HEK293 (cell line): ENCODE measurements around the gene RBMS3.

Experiments
- CTCF ChIA-PET: fragments of 350-600 bp; formaldehyde crosslinking; extraction: SDS; loops from one replicate; lab custom pipeline; 2021; ENCODE audit warnings: antibody characterized with exemption; lab: Yijun Ruan, JAX
- POLR2A ChIA-PET: fragments of 300-600 bp; formaldehyde crosslinking; extraction: SDS; loops from one replicate; lab custom pipeline; 2020; ENCODE audit warnings: antibody characterized with exemption, inconsistent platforms; lab: Yijun Ruan, JAX
- H3K27ac ChIP-seq: fragments of 200-500 bp; sonication (Bioruptor generic); 2 replicates; pipeline ENCODE4 v1.5.1; 2014; ENCODE audit warnings: low read depth, low read length, control low read depth, inconsistent platforms; ENCODE audit errors: extremely low read depth
- H3K36me3 ChIP-seq, 2 experiments: fragments of 200-500 bp in 1 of 2; sonication (Bioruptor generic) in 1 of 2; 1 replicate in 1 of 2; 2 replicates in 1 of 2; pipeline ENCODE4 v1.5.1; 2014 to 2017; ENCODE audit warnings: inconsistent platforms in 2 of 2, low read length in 2 of 2; ENCODE audit not compliant: control insufficient read depth in 2 of 2, insufficient read depth in 1 of 2
- H3K4me1 ChIP-seq: fragments of 200-500 bp; sonication (Bioruptor generic); 2 replicates; pipeline ENCODE4 v1.5.1; 2014; ENCODE audit warnings: mild to moderate bottlenecking, low read length, inconsistent platforms; ENCODE audit not compliant: control insufficient read depth, insufficient read depth
- H3K4me3 ChIP-seq: 2 replicates; pipeline ENCODE4 v1.5.1; 2011; ENCODE audit warnings: low read depth, mild to moderate bottlenecking, control low read depth, low read length, moderate library complexity
- H3K9me3 ChIP-seq: fragments of 200-500 bp; sonication (Bioruptor generic); 2 replicates; pipeline ENCODE4 v1.5.1; 2014; ENCODE audit warnings: low read depth, low read length, inconsistent platforms; ENCODE audit not compliant: control insufficient read depth, insufficient read depth
- GFI1B ChIP-seq: fragments of 450-650 bp; formaldehyde crosslinking; IDR thresholded peaks from 2 replicates; pipeline ENCODE4 v1.5.1; 2016; ENCODE audit warnings: missing biosample characterization, missing genetic modification characterization
- GLI4 ChIP-seq: fragments of 450-650 bp; formaldehyde crosslinking; IDR thresholded peaks from 2 replicates; pipeline ENCODE4 v1.5.1; 2016; ENCODE audit warnings: missing biosample characterization, missing genetic modification characterization
- HOXD13 ChIP-seq: sonication (generic); formaldehyde crosslinking; IDR thresholded peaks from 2 replicates; pipeline ENCODE4 v1.8.0; 2022; ENCODE audit warnings: missing genetic modification reagents, borderline replicate concordance
- INSM2 ChIP-seq: fragments of 450-650 bp; formaldehyde crosslinking; IDR thresholded peaks from 2 replicates; pipeline ENCODE4 v1.5.1; 2016; ENCODE audit warnings: missing biosample characterization, missing genetic modification characterization
- KLF16 ChIP-seq: fragments of 450-650 bp; formaldehyde crosslinking; IDR thresholded peaks from 2 replicates; pipeline ENCODE4 v1.5.1; 2017; ENCODE audit warnings: missing biosample characterization, missing genetic modification characterization
- KLF17 ChIP-seq: fragments of 450-650 bp; formaldehyde crosslinking; IDR thresholded peaks from 2 replicates; pipeline ENCODE4 v1.5.1; 2016; ENCODE audit warnings: missing biosample characterization, missing genetic modification characterization
- KLF9 ChIP-seq: fragments of 450-650 bp; formaldehyde crosslinking; IDR thresholded peaks from 2 replicates; pipeline ENCODE4 v1.5.1; 2016; ENCODE audit warnings: missing biosample characterization, missing genetic modification characterization, low read depth
- ZBTB11 ChIP-seq: fragments of 450-650 bp; formaldehyde crosslinking; conservative IDR thresholded peaks from 2 replicates; pipeline ENCODE4 v1.5.1; 2016; ENCODE audit warnings: low read depth, missing biosample characterization, missing genetic modification characterization
- ZBTB6 ChIP-seq: fragments of 450-650 bp; formaldehyde crosslinking; IDR thresholded peaks from 2 replicates; pipeline ENCODE4 v1.5.1; 2017; ENCODE audit warnings: missing biosample characterization, missing genetic modification characterization
- ZNF133 ChIP-seq: fragments of 450-650 bp; formaldehyde crosslinking; IDR thresholded peaks from 2 replicates; pipeline ENCODE4 v1.5.1; 2016; ENCODE audit warnings: missing biosample characterization, missing genetic modification characterization
- ZNF146 ChIP-seq: fragments of 450-650 bp; formaldehyde crosslinking; IDR thresholded peaks from 2 replicates; pipeline ENCODE4 v1.5.1; 2016; ENCODE audit warnings: missing biosample characterization, missing genetic modification characterization
- ZNF148 ChIP-seq: fragments of 450-650 bp; formaldehyde crosslinking; IDR thresholded peaks from 2 replicates; pipeline ENCODE4 v1.5.0; 2017; ENCODE audit warnings: missing biosample characterization, missing genetic modification characterization, borderline replicate concordance
- ZNF202 ChIP-seq: fragments of 450-650 bp; formaldehyde crosslinking; IDR thresholded peaks from 2 replicates; pipeline ENCODE4 v1.5.1; 2016; ENCODE audit warnings: missing biosample characterization, missing genetic modification characterization, borderline replicate concordance
- ZNF266 ChIP-seq: fragments of 450-650 bp; formaldehyde crosslinking; IDR thresholded peaks from 2 replicates; pipeline ENCODE4 v1.5.1; 2016; ENCODE audit warnings: missing biosample characterization, missing genetic modification characterization, low read depth
- ZNF362 ChIP-seq: fragments of 450-650 bp; formaldehyde crosslinking; IDR thresholded peaks from 2 replicates; pipeline ENCODE4 v1.5.1; 2016; ENCODE audit warnings: missing biosample characterization, missing genetic modification characterization
- ZNF366 ChIP-seq: fragments of 450-650 bp; formaldehyde crosslinking; conservative IDR thresholded peaks from 2 replicates; pipeline ENCODE4 v1.5.1; 2016; ENCODE audit warnings: missing biosample characterization, missing genetic modification characterization
- ZNF391 ChIP-seq: fragments of 450-650 bp; formaldehyde crosslinking; IDR thresholded peaks from 2 replicates; pipeline ENCODE4 v1.5.1; 2016; ENCODE audit warnings: low read depth, missing biosample characterization, missing genetic modification characterization, borderline replicate concordance
- ZNF514 ChIP-seq: fragments of 450-650 bp; formaldehyde crosslinking; IDR thresholded peaks from 2 replicates; pipeline ENCODE4 v1.5.1; 2016; ENCODE audit warnings: missing biosample characterization, missing genetic modification characterization
- ZNF785 ChIP-seq: fragments of 450-650 bp; formaldehyde crosslinking; IDR thresholded peaks from 2 replicates; pipeline ENCODE4 v1.5.1; 2016; ENCODE audit warnings: missing biosample characterization, missing genetic modification characterization
- ZNF792 ChIP-seq: fragments of 450-650 bp; formaldehyde crosslinking; IDR thresholded peaks from 2 replicates; pipeline ENCODE4 v1.5.1; 2016; ENCODE audit warnings: missing biosample characterization, missing genetic modification characterization
- TF ChIP-seq, protein P1 (sequence below): fragments of 450-650 bp; formaldehyde crosslinking; IDR thresholded peaks from 2 replicates; pipeline ENCODE4 v1.5.1; 2016; ENCODE audit warnings: missing biosample characterization, missing genetic modification characterization
- TF ChIP-seq, protein P2 (sequence below): fragments of 450-650 bp; formaldehyde crosslinking; IDR thresholded peaks from 2 replicates; pipeline ENCODE4 v1.5.1; 2017; ENCODE audit warnings: missing biosample characterization, missing genetic modification characterization

RBMS3 gene

DNA sequence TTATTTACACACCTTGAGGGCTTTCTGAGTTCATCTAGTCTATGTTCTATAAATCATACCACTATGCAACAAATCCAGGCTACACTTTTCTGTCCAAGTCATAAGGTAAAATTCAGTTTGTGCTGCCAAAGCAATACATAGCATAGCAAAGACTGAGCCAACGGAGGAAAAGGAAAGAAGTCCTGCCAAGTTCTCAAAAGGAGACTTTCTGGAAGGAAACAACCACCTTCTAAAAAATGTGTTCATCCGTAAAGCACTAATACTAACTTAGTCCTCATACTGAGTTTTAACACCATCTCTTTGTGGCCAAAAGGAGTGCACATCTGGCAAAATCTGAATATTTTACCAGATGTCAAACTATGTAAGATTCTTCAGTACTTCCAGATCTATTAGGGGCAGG lies 620.2 kb downstream of the RBMS3 start:
- Histone ChIP-seq H3K4me3 (no peak overlapping the region), H3K9me3 (no peaks in the 10 kb centered on the region), H3K4me1 (no peaks in the 10 kb centered on the region), H3K27ac (no peak overlapping the region), H3K36me3 (no peaks in the 10 kb centered on the region)
- ChIA-PET CTCF (no interaction called here), POLR2A (no interaction called here)
- TF ChIP-seq, protein P1, sequence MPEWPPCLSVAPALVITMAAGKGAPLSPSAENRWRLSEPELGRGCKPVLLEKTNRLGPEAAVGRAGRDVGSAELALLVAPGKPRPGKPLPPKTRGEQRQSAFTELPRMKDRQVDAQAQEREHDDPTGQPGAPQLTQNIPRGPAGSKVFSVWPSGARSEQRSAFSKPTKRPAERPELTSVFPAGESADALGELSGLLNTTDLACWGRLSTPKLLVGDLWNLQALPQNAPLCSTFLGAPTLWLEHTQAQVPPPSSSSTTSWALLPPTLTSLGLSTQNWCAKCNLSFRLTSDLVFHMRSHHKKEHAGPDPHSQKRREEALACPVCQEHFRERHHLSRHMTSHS (tag by site-specific recombination) = no peak
- TF ChIP-seq ZNF785 (tag by site-specific recombination) (no peak), ZNF202 (tag by site-specific recombination) (no peak), ZBTB6 (tag by site-specific recombination) (no peak), ZNF366 (tag by site-specific recombination) (no peak), KLF9 (tag by site-specific recombination) (no peak), ZNF362 (tag by site-specific recombination) (no peak), ZNF148 (tag by site-specific recombination) (no peak), ZNF133 (tag by site-specific recombination) (no peak), ZBTB11 (tag by site-specific recombination) (no peak)

GRCh38 chr3:29903600-29903999 lies 622.7 kb downstream of the RBMS3 start:
- Histone ChIP-seq H3K4me1 (no peaks in the 10 kb centered on the region), H3K36me3 (no peaks in the 10 kb centered on the region), H3K27ac (no peak overlapping the region), H3K9me3 (no peaks in the 10 kb centered on the region), H3K4me3 (no peak overlapping the region)
- CTCF ChIA-PET = no interaction called here
- POLR2A ChIA-PET = no interaction called here
- TF ChIP-seq, protein P2, sequence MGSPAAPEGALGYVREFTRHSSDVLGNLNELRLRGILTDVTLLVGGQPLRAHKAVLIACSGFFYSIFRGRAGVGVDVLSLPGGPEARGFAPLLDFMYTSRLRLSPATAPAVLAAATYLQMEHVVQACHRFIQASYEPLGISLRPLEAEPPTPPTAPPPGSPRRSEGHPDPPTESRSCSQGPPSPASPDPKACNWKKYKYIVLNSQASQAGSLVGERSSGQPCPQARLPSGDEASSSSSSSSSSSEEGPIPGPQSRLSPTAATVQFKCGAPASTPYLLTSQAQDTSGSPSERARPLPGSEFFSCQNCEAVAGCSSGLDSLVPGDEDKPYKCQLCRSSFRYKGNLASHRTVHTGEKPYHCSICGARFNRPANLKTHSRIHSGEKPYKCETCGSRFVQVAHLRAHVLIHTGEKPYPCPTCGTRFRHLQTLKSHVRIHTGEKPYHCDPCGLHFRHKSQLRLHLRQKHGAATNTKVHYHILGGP = no peak
- TF ChIP-seq ZNF514 (tag by site-specific recombination) = no peak
- TF ChIP-seq KLF16 (tag by site-specific recombination) = no peak
- no peak for TF ChIP-seq ZNF146 (tag by site-specific recombination)
- no peak for TF ChIP-seq INSM2 (tag by site-specific recombination)
- no peak for TF ChIP-seq KLF17 (tag by site-specific recombination)
- no peak for TF ChIP-seq HOXD13 (CRISPR knock-in tag)
- no peak for TF ChIP-seq ZNF266 (tag by site-specific recombination)
- TF ChIP-seq GFI1B (tag by site-specific recombination) = no peak
- TF ChIP-seq ZNF792 (tag by site-specific recombination) = no peak
- no peak for TF ChIP-seq ZNF391 (tag by site-specific recombination)
- no peak for TF ChIP-seq GLI4 (tag by site-specific recombination)
